ENCODE results near the gene DLL4. TPM values are rescaled to one million over a fixed set of nuclear protein-coding genes. Genes with fewer than 3 reads are reported as not detected.

Gene DLL4
- total and polyA plus RNA-seq, 11 donors: 4.7 to 20.8 (median 11.1) TPM

DNA sequence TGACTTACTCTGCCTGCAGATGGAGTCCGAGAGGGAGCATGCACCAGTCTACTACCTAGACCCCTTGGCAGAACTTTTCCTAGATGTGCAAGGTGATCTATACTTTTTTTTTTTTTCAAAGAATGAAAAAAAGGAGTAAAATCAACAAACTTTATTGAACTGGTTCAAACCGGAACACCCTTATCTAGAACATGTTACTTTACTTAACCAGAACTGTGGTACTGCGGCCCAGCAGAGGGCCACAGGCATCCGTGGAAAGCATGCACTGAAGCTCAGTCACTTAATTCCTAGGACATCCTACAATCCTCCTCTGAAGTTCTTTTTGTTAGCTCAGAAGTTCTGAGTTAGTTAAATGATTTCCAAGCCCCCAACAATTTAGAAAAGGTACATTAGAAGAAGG is 45.7 kb downstream of the DLL4 start:
- WGBS, 4 donors: 73 to 87% (median 77%) methylated on average over 4 of the region's 4 CpGs
- no peak overlapping the region for H3K4me3 ChIP-seq
- DNase-seq (no peak), ATAC-seq (no peak)
- H3K27ac ChIP-seq: no peak overlapping the region
- H3K27me3 ChIP-seq: no peaks in the 10 kb centered on the region
- TF ChIP-seq POLR2A (IDR thresholded peaks at IDR 0.05) (no peak), CTCF (IDR thresholded peaks at IDR 0.05) (no peak)
- peaks cover 0 to 47% (median 38%) of the 10 kb centered on the region in 9 donors for H3K36me3 ChIP-seq
- no peaks in the 10 kb centered on the region for H3K9me3 ChIP-seq
- peaks cover 0 to 4% (median 0%) of the 10 kb centered on the region in 12 donors for H3K4me1 ChIP-seq
- intact Hi-C loops (cut with DNase I): loop anchor here in 1 of 10 donors (5.0 kb wide), 1 partner anchor 42 kb away; no protein-coding TSS in a partner anchor

DNA sequence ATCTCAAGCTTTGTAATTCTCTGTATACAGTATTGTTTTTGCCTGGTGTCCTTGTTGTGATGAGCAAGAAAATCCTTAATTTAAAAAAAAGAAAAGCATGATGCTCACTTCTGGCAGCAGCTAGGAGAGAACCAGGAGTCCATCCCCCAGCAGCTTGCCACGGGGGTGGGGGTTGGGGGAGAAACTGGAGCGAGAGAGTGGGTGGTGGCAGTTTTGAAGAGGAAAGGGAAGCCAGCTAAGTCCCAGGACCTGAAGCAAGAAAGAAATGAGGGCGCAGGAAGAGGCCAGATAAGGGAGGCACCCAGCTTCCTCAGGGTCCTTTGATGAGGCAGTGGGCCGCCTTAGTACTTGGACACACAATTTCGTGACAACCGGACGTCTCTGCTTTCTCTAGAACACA is 47.7 kb downstream of the DLL4 start:
- Histone ChIP-seq H3K36me3 (peaks cover 0 to 67% (median 56%) of the 10 kb centered on the region in 9 donors), H3K27me3 (no peaks in the 10 kb centered on the region), H3K9me3 (no peaks in the 10 kb centered on the region), H3K4me3 (no peak overlapping the region), H3K27ac (no peak overlapping the region), H3K4me1 (peaks cover 0 to 5% (median 0%) of the 10 kb centered on the region in 12 donors)
- DNase-seq: no peak
- ATAC-seq: no peak
- TF ChIP-seq CTCF (IDR thresholded peaks at IDR 0.05) (no peak), POLR2A (IDR thresholded peaks at IDR 0.05) (no peak)
- 69 to 80% (median 74%) methylated on average over 7 of the region's 7 CpGs for WGBS, 4 donors
- intact Hi-C loops (cut with DNase I): loop anchor here in 1 of 10 donors (5.0 kb wide), 1 partner anchor 40 kb away; no protein-coding TSS in a partner anchor

- Histone ChIP-seq H3K4me3 (no peak overlapping the region), H3K9me3 (no peaks in the 10 kb centered on the region), H3K27ac (no peak overlapping the region), H3K36me3 (peaks cover 0 to 80% (median 70%) of the 10 kb centered on the region in 9 donors), H3K27me3 (no peaks in the 10 kb centered on the region), H3K4me1 (peaks cover 0 to 6% (median 0%) of the 10 kb centered on the region in 12 donors)
- intact Hi-C loops (cut with DNase I): loop anchor here in 1 of 10 donors (5.0 kb wide), 1 partner anchor 39 kb away; no protein-coding TSS in a partner anchor
- WGBS, 4 donors: 44 to 70% (median 59%) methylated on average over 1 to 2 of the region's 2 CpGs
- TF ChIP-seq POLR2A (IDR thresholded peaks at IDR 0.05) (no peak), CTCF (IDR thresholded peaks at IDR 0.05) (no peak)
- ATAC-seq (peak in 2 of 4 donors; percentile 54 to 63), DNase-seq (no peak)
Observed at GRCh38 chr15:40978141-40978540, 49.0 kb downstream of the DLL4 start.

GRCh38 chr15:40978562-40978961 is 49.4 kb downstream of the DLL4 start:
- peaks cover 0 to 6% (median 0%) of the 10 kb centered on the region in 12 donors for H3K4me1 ChIP-seq
- no peaks in the 10 kb centered on the region for H3K27me3 ChIP-seq
- no peak for TF ChIP-seq CTCF (IDR thresholded peaks at IDR 0.05)
- TF ChIP-seq POLR2A (IDR thresholded peaks at IDR 0.05): no peak
- no peak overlapping the region for H3K4me3 ChIP-seq
- H3K27ac ChIP-seq: no peak overlapping the region
- H3K9me3 ChIP-seq: no peaks in the 10 kb centered on the region
- WGBS, 4 donors: 97 to 100% (median 98%) methylated on average over 4 of the region's 4 CpGs
- DNase-seq: no peak
- H3K36me3 ChIP-seq: peaks cover 0 to 84% (median 74%) of the 10 kb centered on the region in 9 donors
- no peak for ATAC-seq
- intact Hi-C loops (cut with DNase I): loop anchor here in 1 of 10 donors (5.0 kb wide), 1 partner anchor 39 kb away; no protein-coding TSS in a partner anchor

Measured in heart left ventricle (tissue), 16 donors.